Transverse colon (tissue), 4 donors: ENCODE measurements around the gene TUBD1.

Experiments
- CTCF ChIP-seq, 5 experiments: fragments of 200-600 bp in 3 of 5; fragments of 450-650 bp in 2 of 5; sonication (generic) in 3 of 5; IDR thresholded peaks; 1 replicate in 2 of 5; 2 replicates in 3 of 5; pipeline ENCODE4 v1.5.1; 2016 to 2017; ENCODE audit warnings: antibody characterized with exemption in 5 of 5, inconsistent platforms in 3 of 5, mild to moderate bottlenecking in 2 of 5, moderate library complexity in 1 of 5
- POLR2A ChIP-seq: fragments of 450-650 bp; IDR thresholded peaks from one replicate; pipeline ENCODE4 v1.6.1; 2016; ENCODE audit warnings: antibody characterized with exemption, mild to moderate bottlenecking, moderate library complexity
- POLR2AphosphoS5 ChIP-seq, 3 donors: sonication (generic); formaldehyde crosslinking; IDR thresholded peaks; one replicate each; pipeline ENCODE4 v1.6.1; 2016; ENCODE audit warnings: antibody characterized with exemption in 3 of 3

GRCh38 chr17:59870482-59870881 lies 22.3 kb downstream of the TUBD1 start:
- TF ChIP-seq CTCF (IDR thresholded peaks at IDR 0.05) (no peak), POLR2AphosphoS5 (IDR thresholded peaks at IDR 0.05) (no peak), POLR2A (no peak)
